ENCODE data around the gene CROCC2. TPM values are rescaled to one million over a fixed set of nuclear protein-coding genes. Genes with fewer than 3 reads are reported as not detected.

Gene CROCC2
- total and polyA plus RNA-seq, 10 of the 15 experiments (the other 5 are each of a cell fraction or from before 2014, with no cell fraction given), result not detected

- H3K4me1 ChIP-seq (ENCODE audit: control insufficient read depth, insufficient read depth, low read length), result no peaks in the 10 kb centered on the region
- ATAC-seq, result no peak
- FAIRE-seq, result no peak
- H3K9ac ChIP-seq (ENCODE audit: control insufficient read depth, insufficient read depth, low read length), result no peak overlapping the region
- no TSS peak for BruUV-seq (replicated peaks)
- TF ChIP-seq TAF1 (IDR thresholded peaks at IDR 0.05; ENCODE audit: borderline replicate concordance, low read depth, low read length), result no peak
- TF ChIP-seq KLF5 (IDR thresholded peaks at IDR 0.05; ENCODE audit: partially characterized antibody), result no peak
- no peak overlapping the region for H3K27ac ChIP-seq (ENCODE audit: control insufficient read depth, insufficient read depth)
- RAD21 ChIA-PET (ENCODE audit: unreplicated experiment), result no interaction called here
- no peak overlapping the region for H3K4me3 ChIP-seq
- H3K9me3 ChIP-seq (replicated peaks; ENCODE audit: control insufficient read depth, insufficient read depth, low read length), result no peaks in the 10 kb centered on the region
- in situ Hi-C loops (cut with MboI), result no loop called here
- no peak overlapping the region for H2AFZ ChIP-seq (ENCODE audit: control insufficient read depth, low read depth, low read length)
- 42% methylated on average over 22 of the region's 22 CpGs for WGBS (ENCODE audit: insufficient coverage, insufficient replicate concordance, low lambda C conversion rate, missing lambda C conversion rate)
- intact Hi-C loops (cut with micrococcal nuclease; ENCODE audit: unreplicated experiment), result no loop called here
- no peak overlapping the region for H3K4me2 ChIP-seq (ENCODE audit: control insufficient read depth, insufficient read depth)
- no peaks in the 10 kb centered on the region for H4K20me1 ChIP-seq (ENCODE audit: control insufficient read depth, insufficient read depth)
- DNase-seq (ENCODE audit: low read depth, low spot score), result no peak
- H3K79me2 ChIP-seq (ENCODE audit: control insufficient read depth, insufficient read depth, low read length), result no peaks in the 10 kb centered on the region
- CTCF ChIA-PET, result no interaction called here
- SMC1A ChIA-PET (ENCODE audit: uncharacterized antibody, unreplicated experiment), result no interaction called here
- POLR2A ChIA-PET, result no interaction called here
- H3K27me3 ChIP-seq (replicated peaks in 1 of 2; ENCODE audit: control insufficient read depth in 2 of 2, insufficient read depth in 2 of 2, low read length in 1 of 2), result no peaks in the 10 kb centered on the region; a peak in 2 of 4 replicates
- H3K36me3 ChIP-seq (ENCODE audit: control insufficient read depth in 2 of 2, insufficient read depth in 2 of 2, low read length in 1 of 2), result no peaks in the 10 kb centered on the region
These were observed 30.7 kb upstream of the CROCC2 start for GRCh38 chr2:240875228-240876034.

- DNase-seq (ENCODE audit: low read depth, low spot score), result no peak
- WGBS (ENCODE audit: insufficient coverage, insufficient replicate concordance, low lambda C conversion rate, missing lambda C conversion rate), result 12% methylated on average over 7 of the region's 7 CpGs
- ChIA-PET CTCF (no interaction called here), RAD21 (ENCODE audit: unreplicated experiment) (no interaction called here), SMC1A (ENCODE audit: uncharacterized antibody, unreplicated experiment) (no interaction called here), POLR2A (no interaction called here)
- no peak for FAIRE-seq
- Histone ChIP-seq H3K9me3 (replicated peaks; ENCODE audit: control insufficient read depth, insufficient read depth, low read length) (no peaks in the 10 kb centered on the region), H3K4me1 (ENCODE audit: control insufficient read depth, insufficient read depth, low read length) (no peaks in the 10 kb centered on the region), H2AFZ (ENCODE audit: control insufficient read depth, low read depth, low read length) (no peak overlapping the region), H3K4me3 (no peak overlapping the region), H3K9ac (ENCODE audit: control insufficient read depth, insufficient read depth, low read length) (no peak overlapping the region), H3K36me3 (ENCODE audit: control insufficient read depth in 2 of 2, insufficient read depth in 2 of 2, low read length in 1 of 2) (no peaks in the 10 kb centered on the region), H3K27ac (ENCODE audit: control insufficient read depth, insufficient read depth) (no peak overlapping the region), H3K4me2 (ENCODE audit: control insufficient read depth, insufficient read depth) (no peak overlapping the region), H3K27me3 (replicated peaks in 1 of 2; ENCODE audit: control insufficient read depth in 2 of 2, insufficient read depth in 2 of 2, low read length in 1 of 2) (no peaks in the 10 kb centered on the region; a peak in 2 of 4 replicates), H3K79me2 (ENCODE audit: control insufficient read depth, insufficient read depth, low read length) (no peaks in the 10 kb centered on the region), H4K20me1 (ENCODE audit: control insufficient read depth, insufficient read depth) (no peaks in the 10 kb centered on the region)
- no TSS peak for BruUV-seq (replicated peaks)
- in situ Hi-C loops (cut with MboI), result no loop called here
- ATAC-seq, result no peak
- intact Hi-C loops (cut with micrococcal nuclease; ENCODE audit: unreplicated experiment), result no loop called here
- no peak for TF ChIP-seq RAD21 (IDR thresholded peaks at IDR 0.05; ENCODE audit: insufficient read depth, low read depth, low read length)
- no peak for TF ChIP-seq IRF3 (IDR thresholded peaks at IDR 0.05)
- no peak for TF ChIP-seq TCF12 (IDR thresholded peaks at IDR 0.05; ENCODE audit: low read depth, low read length)
- TF ChIP-seq HCFC1 (IDR thresholded peaks at IDR 0.05; ENCODE audit: low read length), result no peak
- no peak for TF ChIP-seq RELB (IDR thresholded peaks at IDR 0.05; ENCODE audit: low read depth)
- no peak for TF ChIP-seq KAT2A (conservative IDR thresholded peaks at IDR 0.05; ENCODE audit: control insufficient read depth, low read depth, low read length)
- TF ChIP-seq HDAC6 (IDR thresholded peaks at IDR 0.05; ENCODE audit: unreplicated experiment), result no peak
- TF ChIP-seq POU2F2 (IDR thresholded peaks at IDR 0.05; ENCODE audit: borderline replicate concordance, low read depth, low read length), result no peak
- no peak for TF ChIP-seq GATAD2B (conservative IDR thresholded peaks at IDR 0.05; ENCODE audit: low read depth)
- no peak for TF ChIP-seq KDM1A (IDR thresholded peaks at IDR 0.05; ENCODE audit: borderline replicate concordance)
- TF ChIP-seq ZNF24 (IDR thresholded peaks at IDR 0.05), result no peak
- no peak for TF ChIP-seq IKZF2 (IDR thresholded peaks at IDR 0.05)
- TF ChIP-seq RBBP5 (conservative IDR thresholded peaks at IDR 0.05), result no peak
- no peak for TF ChIP-seq NFYB (IDR thresholded peaks at IDR 0.05; ENCODE audit: insufficient read depth, low read depth, low read length)
- TF ChIP-seq CBFB (IDR thresholded peaks at IDR 0.05; ENCODE audit: low read depth), result no peak
These were observed 30.1 kb upstream of the CROCC2 start for GRCh38 chr2:240876035-240876474.

All from GM12878 (cell line).